ENCODE data around the gene RIPK3. TPM values are rescaled to one million over a fixed set of nuclear protein-coding genes. Genes with fewer than 3 reads are reported as not detected.

RIPK3 gene
- total and polyA plus RNA-seq, 2 experiments from 2014 or later, result 0.32 to 1.5 TPM

- peaks cover 48% of the 10 kb centered on the region for H3K4me1 Mint-ChIP-seq
- peaks cover 28% of the 10 kb centered on the region for H3K27me3 Mint-ChIP-seq (ENCODE audit: insufficient read depth, low read depth, poor library complexity)
- H3K79me2 ChIP-seq (replicated peaks; ENCODE audit: insufficient read depth), result no peaks in the 10 kb centered on the region
- H3K27ac Mint-ChIP-seq, result peak overlapping the region; percentile 91
- no peaks in the 10 kb centered on the region for H3K9me3 Mint-ChIP-seq
- 0 out of 2 replicates have a peak, but pooled peaks cover 2% of the 10 kb centered on the region for H3F3A ChIP-seq (replicated peaks; ENCODE audit: low read depth)
- H3K36me3 ChIP-seq (ENCODE audit: insufficient read depth), result no peaks in the 10 kb centered on the region
- H3K4me1 ChIP-seq (ENCODE audit: insufficient read depth), result peaks cover 31% of the 10 kb centered on the region
- DNase-seq (ENCODE audit: low spot score), result peak; percentile 97
- H2AFZ ChIP-seq, result no peak overlapping the region
- H3K36me3 Mint-ChIP-seq (ENCODE audit: low read depth), result peaks cover 13% of the 10 kb centered on the region
- H3K27me3 ChIP-seq (ENCODE audit: insufficient read depth), result no peaks in the 10 kb centered on the region
- H3K4me2 ChIP-seq, result peak overlapping the region; percentile 78
- H3K9me2 ChIP-seq (ENCODE audit: insufficient read depth), result peaks cover 4% of the 10 kb centered on the region; the same call in 1 of the 2 replicates
- H3K4me3 Mint-ChIP-seq, result peak overlapping the region; percentile 72
- peak overlapping the region; percentile 47 for H3K4me3 ChIP-seq
- ATAC-seq, result peak; percentile 91
- H4K20me1 ChIP-seq (replicated peaks; ENCODE audit: insufficient read depth), result no peaks in the 10 kb centered on the region
- TF ChIP-seq CTCF (conservative IDR thresholded peaks at IDR 0.05; ENCODE audit: low read depth in 2 of 2), result peak; percentile 40 to 53; a peak in 3 of 4 replicates
- TF ChIP-seq STAT1 (IDR thresholded peaks at IDR 0.05; ENCODE audit: unreplicated experiment), result no peak
- TF ChIP-seq POLR2AphosphoS5 (IDR thresholded peaks at IDR 0.05; ENCODE audit: low read depth), result 0 out of 2 replicates have a peak, but pooled peaks have one; percentile 29
- TF ChIP-seq REST (IDR thresholded peaks at IDR 0.05; ENCODE audit: unreplicated experiment), result no peak
- no peak for TF ChIP-seq JUNB (IDR thresholded peaks at IDR 0.05; ENCODE audit: unreplicated experiment)
- TF ChIP-seq ZNF331 (CRISPR knock-in tag; IDR thresholded peaks at IDR 0.05; ENCODE audit: low read depth), result no peak
- TF ChIP-seq EZH2 (IDR thresholded peaks at IDR 0.05; ENCODE audit: low read depth, unreplicated experiment), result no peak
- TF ChIP-seq CREB1 (CRISPR knock-in tag; IDR thresholded peaks at IDR 0.05; ENCODE audit: low read depth), result peak; percentile 36; the same call in 1 of the 2 replicates
- no peak for TF ChIP-seq NANOG (IDR thresholded peaks at IDR 0.05; ENCODE audit: borderline replicate concordance)
- TF ChIP-seq ETS1 (IDR thresholded peaks at IDR 0.05), result no peak
- TF ChIP-seq ZNF114 (CRISPR knock-in tag; IDR thresholded peaks at IDR 0.05), result no peak
- TF ChIP-seq ZNF462 (CRISPR knock-in tag; IDR thresholded peaks at IDR 0.05), result no peak
- TF ChIP-seq EZH2phosphoT487 (IDR thresholded peaks at IDR 0.05; ENCODE audit: unreplicated experiment), result no peak
- H3K27ac ChIP-seq (ENCODE audit: low read depth), result peak overlapping the region; percentile 34
Observed at GRCh38 chr14:24376448-24377070, 36.8 kb upstream of the RIPK3 start.
